Astrocyte of the cerebellum (primary cell): ENCODE data around the gene PIP5KL1.
A peak's percentile ranks its signal among the peaks of the same experiment; 100 is the strongest.

Source experiments
- DNase-seq: peaks from one replicate; pipeline ENCODE4 v3.0.0-alpha.2; 2011; ENCODE audit warnings: low read depth
- H3K4me3 ChIP-seq: 2 replicates; pipeline ENCODE4 v1.5.1; 2011; ENCODE audit warnings: mild to moderate bottlenecking, low read depth, low read length, moderate library complexity
- in situ Hi-C: cut with HindIII; loops from 2 replicates; pipeline ENCODE4 v1.10.0; 2017; ENCODE audit warnings: low sequenced_read_pairs
- TF ChIP-seq, protein P1 (sequence below): IDR thresholded peaks from 2 replicates; pipeline ENCODE4 v1.5.1; 2012; ENCODE audit warnings: low read length, low read depth, moderate library complexity, mild to moderate bottlenecking; ENCODE audit errors: missing control alignments

Gene PIP5KL1

DNA sequence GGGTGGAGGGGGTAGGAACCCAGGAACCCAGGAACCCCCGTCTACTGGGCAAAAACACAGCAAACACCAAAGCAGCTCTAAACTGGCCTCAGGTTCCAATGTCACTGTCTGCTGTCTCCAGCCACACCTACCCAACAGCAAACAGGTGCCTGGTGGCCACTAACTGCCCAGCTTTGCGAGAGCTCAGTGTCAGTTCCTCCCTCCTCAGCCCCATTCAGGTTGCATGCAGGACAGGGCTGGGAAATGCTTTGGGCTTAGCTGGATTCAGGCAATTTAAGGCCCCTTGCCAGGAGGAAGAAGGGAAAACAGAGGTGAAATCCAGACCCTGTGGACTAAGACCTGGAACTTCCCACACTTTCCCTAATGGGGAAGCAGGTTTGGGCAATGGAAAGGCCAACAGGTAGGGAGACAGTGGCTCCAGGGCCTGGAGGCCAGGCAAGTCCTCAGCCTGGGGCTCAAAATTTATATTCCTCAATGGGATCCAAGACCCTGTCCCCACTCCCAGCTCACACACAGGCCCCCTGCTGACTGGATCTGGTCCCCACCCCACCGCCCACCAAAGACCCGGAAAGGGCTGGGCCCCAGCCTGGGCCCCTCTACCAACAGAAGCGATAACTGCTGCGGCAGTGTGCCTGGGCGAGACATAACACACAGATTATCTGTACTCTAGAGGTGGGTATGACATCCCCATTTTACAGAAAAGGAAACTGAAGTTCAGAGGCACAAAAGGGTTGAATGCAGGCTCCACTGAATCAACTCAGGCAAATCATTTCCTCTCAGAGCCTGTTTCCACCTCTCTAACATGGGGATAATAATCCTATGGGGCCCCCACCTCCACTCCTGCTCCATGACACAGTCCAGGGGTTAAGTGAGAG, 46.7 kb upstream of the PIP5KL1 start:
- H3K4me3 ChIP-seq, result peak overlapping the region; percentile 20
- in situ Hi-C loops, result no loop called here
- TF ChIP-seq, protein P1, sequence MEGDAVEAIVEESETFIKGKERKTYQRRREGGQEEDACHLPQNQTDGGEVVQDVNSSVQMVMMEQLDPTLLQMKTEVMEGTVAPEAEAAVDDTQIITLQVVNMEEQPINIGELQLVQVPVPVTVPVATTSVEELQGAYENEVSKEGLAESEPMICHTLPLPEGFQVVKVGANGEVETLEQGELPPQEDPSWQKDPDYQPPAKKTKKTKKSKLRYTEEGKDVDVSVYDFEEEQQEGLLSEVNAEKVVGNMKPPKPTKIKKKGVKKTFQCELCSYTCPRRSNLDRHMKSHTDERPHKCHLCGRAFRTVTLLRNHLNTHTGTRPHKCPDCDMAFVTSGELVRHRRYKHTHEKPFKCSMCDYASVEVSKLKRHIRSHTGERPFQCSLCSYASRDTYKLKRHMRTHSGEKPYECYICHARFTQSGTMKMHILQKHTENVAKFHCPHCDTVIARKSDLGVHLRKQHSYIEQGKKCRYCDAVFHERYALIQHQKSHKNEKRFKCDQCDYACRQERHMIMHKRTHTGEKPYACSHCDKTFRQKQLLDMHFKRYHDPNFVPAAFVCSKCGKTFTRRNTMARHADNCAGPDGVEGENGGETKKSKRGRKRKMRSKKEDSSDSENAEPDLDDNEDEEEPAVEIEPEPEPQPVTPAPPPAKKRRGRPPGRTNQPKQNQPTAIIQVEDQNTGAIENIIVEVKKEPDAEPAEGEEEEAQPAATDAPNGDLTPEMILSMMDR, result no peak
- no peak for DNase-seq

DNA sequence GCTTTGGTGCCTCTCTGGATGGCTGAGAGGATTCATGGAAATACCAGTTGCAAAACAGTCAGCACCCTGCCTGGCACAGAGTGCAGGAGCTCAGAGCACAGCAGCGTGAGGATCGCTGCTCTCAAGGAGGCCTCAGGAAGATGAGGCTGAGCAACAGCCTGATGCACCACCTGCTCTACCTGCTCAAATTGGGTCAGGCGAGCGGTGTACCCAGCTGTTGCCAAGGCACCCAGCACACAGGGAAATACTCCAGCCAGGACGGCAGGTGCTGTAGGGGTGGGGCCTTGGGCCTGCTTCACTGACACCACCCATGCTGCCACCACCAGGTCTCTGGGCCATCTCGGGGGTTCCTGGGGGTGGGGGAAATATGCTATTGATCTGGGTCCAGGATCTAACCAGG, 45.9 kb upstream of the PIP5KL1 start:
- no peak overlapping the region for H3K4me3 ChIP-seq
- in situ Hi-C loops, result no loop called here

DNA sequence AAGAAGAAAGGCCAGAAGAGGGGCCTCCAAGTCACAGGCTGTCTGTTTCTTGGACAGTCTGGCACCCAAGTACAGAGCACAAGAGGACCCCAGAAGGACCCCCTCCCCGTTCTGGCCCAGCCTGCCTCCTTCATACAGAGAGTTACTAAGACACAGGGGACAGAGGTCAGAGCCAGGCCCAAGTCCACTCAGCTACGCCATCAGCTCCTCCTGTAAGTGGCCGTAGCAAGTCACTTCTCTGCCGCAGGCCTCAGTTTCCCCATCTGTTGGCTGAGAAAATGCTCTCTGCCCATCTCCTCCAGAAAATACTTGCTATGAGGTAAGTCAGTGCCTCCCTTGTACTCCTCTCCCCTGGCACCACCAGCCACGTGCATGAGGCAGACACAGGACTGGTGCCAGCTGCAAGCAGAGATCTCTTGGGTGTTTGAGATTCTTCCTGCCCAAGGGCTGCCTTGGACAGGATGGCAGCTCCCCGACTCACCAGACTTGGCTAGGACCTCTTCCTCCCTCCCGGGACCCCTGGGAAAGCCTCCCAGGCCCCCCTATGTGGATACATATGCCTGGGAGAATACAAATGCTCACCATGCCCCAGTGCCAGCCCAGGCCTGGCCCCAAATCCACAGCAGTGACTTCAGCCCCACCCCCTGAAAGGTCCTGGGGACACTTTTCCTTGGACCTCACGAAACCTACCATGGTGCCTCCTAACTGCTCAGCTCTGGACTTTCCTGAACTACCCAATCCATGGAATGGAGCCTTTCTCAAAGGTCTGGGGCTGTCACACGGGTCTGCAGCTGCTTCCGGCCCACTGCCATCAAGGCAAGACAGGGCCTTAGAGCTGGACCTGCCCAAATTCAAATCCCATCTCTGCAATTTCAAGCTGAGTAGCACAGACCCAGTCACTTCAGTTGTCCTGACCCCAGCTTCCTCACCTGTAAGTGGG, 45.1 kb upstream of the PIP5KL1 start:
- no peak overlapping the region for H3K4me3 ChIP-seq
- TF ChIP-seq, protein P1, result no peak
- in situ Hi-C loops, result no loop called here
- no peak for DNase-seq

More for the DNA sequence above, 45.9 kb upstream of the PIP5KL1 start:
- TF ChIP-seq, protein P1, result no peak
- no peak for DNase-seq

DNA sequence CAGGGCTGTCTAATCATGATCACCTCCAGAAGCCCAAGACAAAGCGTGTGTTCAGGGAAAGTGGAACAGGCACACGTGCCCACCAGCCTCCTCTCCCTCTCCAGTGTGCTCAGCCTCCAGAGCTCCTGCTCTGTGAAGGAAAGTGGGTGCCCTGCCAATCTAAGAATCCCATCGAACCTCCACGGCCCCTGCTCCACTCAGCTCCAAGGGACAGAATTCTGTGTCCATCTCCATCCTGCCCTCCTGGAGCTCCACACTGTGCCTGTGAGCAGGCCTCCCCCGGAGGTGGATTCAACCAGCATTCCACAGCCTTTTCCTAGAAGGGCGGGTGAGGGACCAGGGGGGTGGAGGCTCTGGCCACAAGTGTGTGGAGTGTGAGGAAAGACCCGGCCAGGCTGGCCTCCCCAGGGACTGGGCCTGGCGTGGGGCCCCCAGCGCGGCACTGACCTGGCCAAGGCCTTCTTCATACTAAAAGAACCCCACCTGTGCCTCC, 44.2 kb upstream of the PIP5KL1 start:
- DNase-seq, result no peak
- H3K4me3 ChIP-seq, result no peak overlapping the region
- in situ Hi-C loops, result no loop called here
- TF ChIP-seq, protein P1, result no peak

DNA sequence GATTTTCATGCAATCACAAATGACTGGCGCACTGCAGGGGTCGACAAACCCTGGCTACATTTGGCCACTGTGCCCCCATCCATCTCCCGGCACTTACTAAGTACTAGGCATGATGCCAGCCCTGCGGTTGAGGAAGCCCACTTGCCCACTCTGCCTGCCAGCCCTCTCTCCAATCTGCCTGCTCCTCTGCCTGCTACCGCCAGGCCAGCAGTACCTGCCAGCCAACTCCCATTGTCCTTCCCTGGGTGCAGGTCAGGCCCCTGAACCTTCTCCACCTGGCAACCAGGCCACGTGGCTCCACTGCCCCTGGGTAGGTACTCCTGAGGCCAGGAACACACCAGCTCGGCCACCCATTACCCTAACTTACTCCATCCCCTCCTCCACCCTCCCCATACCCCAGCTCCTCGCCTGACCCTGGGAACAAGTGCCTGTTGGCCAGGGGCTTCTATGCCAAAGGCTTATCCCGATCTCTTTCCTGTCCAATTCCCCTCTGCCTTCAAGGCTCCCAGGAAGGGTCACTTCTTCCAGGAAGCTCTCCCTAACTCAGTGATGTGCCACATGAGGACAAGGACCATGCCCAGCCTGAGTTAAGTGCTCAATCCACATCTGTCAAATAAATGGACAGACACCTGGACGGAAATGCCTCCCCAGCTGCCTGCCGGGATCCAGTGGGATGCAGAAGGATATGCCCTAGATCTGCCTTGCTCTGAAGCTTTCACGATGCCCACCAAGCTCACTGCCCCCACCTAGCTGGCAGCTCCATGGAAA, 43.6 kb upstream of the PIP5KL1 start:
- TF ChIP-seq, protein P1, result no peak
- no peak for DNase-seq
- in situ Hi-C loops, result no loop called here
- no peak overlapping the region for H3K4me3 ChIP-seq
